K562 (cell line): ENCODE measurements around the gene PRKAG2. TPM values are rescaled to one million over a fixed set of nuclear protein-coding genes. Genes with fewer than 3 reads are reported as not detected.

Experiments
- ATAC-seq: fragments of 200-7000 bp; cut with Tn5 transposase; 3 replicates; pipeline ENCODE4 v1.9.1; 2020; ENCODE audit warnings: moderate library complexity
- BruUV-seq: library from RNA; stranded (reverse); fragments of 400-500 nt; replicated peaks from 2 replicates; lab custom pipeline; 2021; lab: Mats Ljungman, UMichigan
- CTCF ChIA-PET: fragments of 300-600 bp; formaldehyde crosslinking; extraction: SDS; loops from one replicate; lab custom pipeline; 2021; ENCODE audit warnings: low intra/inter-chr PET ratio; lab: Yijun Ruan, JAX
- POLR2A ChIA-PET: fragments of 300-600, 350-650 bp; sonication (Branson Sonifier 250); formaldehyde crosslinking; extraction: SDS; loops from one replicate; lab custom pipeline; 2021; ENCODE audit warnings: antibody characterized with exemption, inconsistent platforms; lab: Yijun Ruan, JAX
- DNase-seq, 4 experiments: peaks; one replicate each; pipeline versions ENCODE4 v3.0.0 to v3.0.0-alpha.2; 2011 to 2018; ENCODE audit warnings: low spot score in 3 of 4, mixed read lengths in 3 of 4; ENCODE audit errors: extremely low read depth in 1 of 4
- FAIRE-seq: peaks from 2 replicates; lab custom pipeline; 2011; peaks lifted over from hg19 to GRCh38; lab: Jason Lieb, UNC
- H2AFZ ChIP-seq: 2 replicates; pipeline ENCODE4 v1.6.0; 2011; ENCODE audit warnings: low read depth, low read length, control low read depth, inconsistent platforms
- H3K27ac ChIP-seq: fragments of 200-600 bp; 3 replicates; pipeline ENCODE4 v1.8.0; 2011; ENCODE audit warnings: low read depth, mild to moderate bottlenecking, control low read depth, inconsistent platforms, low read length, moderate library complexity, mixed read lengths; ENCODE audit errors: extremely low read depth
- H3K27me3 ChIP-seq, 2 experiments: fragments of 300-600 bp in 1 of 2; 2 replicates in 1 of 2; 3 replicates in 1 of 2; pipeline versions ENCODE4 v1.6.0 to v1.8.0; 2011; ENCODE audit warnings: inconsistent platforms in 2 of 2, low read length in 2 of 2, mild to moderate bottlenecking in 1 of 2, mixed read lengths in 1 of 2, moderate library complexity in 1 of 2; ENCODE audit not compliant: control insufficient read depth in 2 of 2, insufficient read depth in 2 of 2
- H3K36me3 ChIP-seq: fragments of 300-600 bp; 3 replicates; pipeline ENCODE4 v1.8.0; 2011; ENCODE audit warnings: mild to moderate bottlenecking, low read length, inconsistent platforms; ENCODE audit not compliant: control insufficient read depth, insufficient read depth
- H3K4me1 ChIP-seq, 2 experiments: fragments of 200-600 bp in 1 of 2; replicated peaks in 1 of 2; 2 replicates in 1 of 2; 3 replicates in 1 of 2; pipeline versions ENCODE4 v1.5.1 to v1.8.0; 2011; ENCODE audit warnings: inconsistent platforms in 2 of 2, low read length in 2 of 2, mild to moderate bottlenecking in 1 of 2, mixed read lengths in 1 of 2, moderate library complexity in 1 of 2; ENCODE audit not compliant: control insufficient read depth in 2 of 2, insufficient read depth in 2 of 2
- H3K4me2 ChIP-seq: 2 replicates; pipeline ENCODE4 v1.6.1; 2011; ENCODE audit warnings: low read length, control low read depth, inconsistent platforms, mixed read lengths; ENCODE audit not compliant: insufficient read depth
- H3K4me3 ChIP-seq: fragments of 200-600 bp; sonication (generic), shearing (Covaris generic); 2 replicates; pipeline ENCODE4 v1.5.1; 2016; ENCODE audit warnings: control low read depth, inconsistent platforms
- H3K79me2 ChIP-seq: fragments of 200-600 bp; 3 replicates; pipeline ENCODE4 v1.8.0; 2011; ENCODE audit warnings: low read length, inconsistent platforms; ENCODE audit not compliant: control insufficient read depth, insufficient read depth
- H3K9ac ChIP-seq, 2 experiments: 2 replicates each; pipeline versions ENCODE4 v1.6.0 to v1.6.1; 2011; ENCODE audit warnings: low read depth in 2 of 2, low read length in 2 of 2, control low read depth in 1 of 2, inconsistent platforms in 1 of 2, mild to moderate bottlenecking in 1 of 2, mixed read lengths in 1 of 2; ENCODE audit not compliant: insufficient read depth in 1 of 2
- H3K9me1 ChIP-seq: one replicate; pipeline ENCODE4 v1.6.0; 2011; ENCODE audit warnings: inconsistent platforms, mild to moderate bottlenecking, low read length, moderate library complexity; ENCODE audit not compliant: control insufficient read depth, insufficient read depth
- H3K9me3 ChIP-seq: replicated peaks from 2 replicates; pipeline ENCODE4 v1.5.1; 2011; ENCODE audit warnings: low read depth, low read length, inconsistent platforms; ENCODE audit not compliant: control insufficient read depth, insufficient read depth
- H4K20me1 ChIP-seq: replicated peaks from 2 replicates; pipeline ENCODE4 v1.6.1; 2011; ENCODE audit warnings: low read length, inconsistent platforms, mixed read lengths; ENCODE audit not compliant: control insufficient read depth, insufficient read depth
- CCAR2 ChIP-seq: fragments of 200-400 bp; formaldehyde crosslinking; IDR thresholded peaks from 2 replicates; pipeline ENCODE4 v1.6.1; 2017; ENCODE audit warnings: mild to moderate bottlenecking, low read depth, low read length
- HNRNPUL1 ChIP-seq: fragments of 200-400 bp; formaldehyde crosslinking; IDR thresholded peaks from 2 replicates; pipeline ENCODE4 v1.6.1; 2017; ENCODE audit warnings: low read length
- KLF16 ChIP-seq: IDR thresholded peaks from 2 replicates; pipeline ENCODE4 v1.6.1; 2016; ENCODE audit warnings: antibody characterized with exemption
- NR3C1 ChIP-seq: sonication (generic); formaldehyde crosslinking; IDR thresholded peaks from 2 replicates; pipeline ENCODE4 v1.8.1; 2022; ENCODE audit warnings: missing genetic modification reagents
- RBM34 ChIP-seq: fragments of 200-400 bp; formaldehyde crosslinking; IDR thresholded peaks from 2 replicates; pipeline ENCODE4 v1.6.1; 2018; ENCODE audit warnings: low read length, borderline replicate concordance; ENCODE audit not compliant: insufficient read depth
- STAT6 ChIP-seq: sonication (generic); formaldehyde crosslinking; IDR thresholded peaks from 2 replicates; pipeline ENCODE4 v1.8.1; 2023; ENCODE audit warnings: mild to moderate bottlenecking, missing genetic modification reagents
- ZNF253 ChIP-seq: fragments of 250-450 bp; sonication (Bioruptor Pico); conservative IDR thresholded peaks from 2 replicates; pipeline ENCODE4 v1.6.1; 2021; ENCODE audit warnings: mild to moderate bottlenecking
- WGBS: fragments of 100-300 bp; shearing (Covaris generic); methylation state at CpG from one replicate; pipeline ENCODE4 v1.1.6; 2016; ENCODE audit warnings: low coverage, mixed read lengths; ENCODE audit not compliant: insufficient coverage; ENCODE audit errors: missing lambda C conversion rate; 5-methylcytosine and 5-hydroxymethylcytosine counted together
- in situ Hi-C: fragments of 300-500 bp; cut with MboI; formaldehyde crosslinking; loops from 4 replicates; pipeline ENCODE4 v1.15.0; 2018; ENCODE audit warnings: inconsistent platforms, mixed read lengths
- intact Hi-C: fragments of 100-400 bp; cut with micrococcal nuclease; formaldehyde crosslinking; loops from 2 replicates; pipeline ENCODE4 v1.14.2; 2022
- polyA plus RNA-seq, 8 experiments: library from polyadenylated mRNA; depleted of rRNA in 4 of 8; stranded (reverse) in 5 of 8; unstranded in 3 of 8; fragments of >200 nt; fragmentation: Nextera tagmentation in 2 of 8; fragmentation: Illumina TruSeq in 1 of 8; extraction: Ambion mirVana in 2 of 8; extraction: Trizol in 1 of 8; gene quantifications; 2 replicates each; pipeline versions ENCODE4 v1.2.1 to v1.2.3, GENCODE V29; 2011 to 2014; ENCODE audit warnings: inconsistent platforms in 1 of 8, missing spikeins in 1 of 8
- total RNA-seq, 7 experiments: library from RNA; depleted of rRNA in 6 of 7; stranded (reverse); fragments of >200 nt in 6 of 7; fragmentation: Illumina TruSeq in 2 of 7; extraction: Trizol in 2 of 7; gene quantifications; 2 replicates each; pipeline versions ENCODE4 v1.2.1 to v1.2.3, GENCODE V29; 2011 to 2021; ENCODE audit warnings: low replicate concordance in 1 of 7

The PRKAG2 gene
- total and polyA plus RNA-seq, 9 of the 15 experiments (the other 6 are each of a cell fraction or from before 2014, with no cell fraction given): 0.99 to 5.6 (median 3.3) TPM

DNA sequence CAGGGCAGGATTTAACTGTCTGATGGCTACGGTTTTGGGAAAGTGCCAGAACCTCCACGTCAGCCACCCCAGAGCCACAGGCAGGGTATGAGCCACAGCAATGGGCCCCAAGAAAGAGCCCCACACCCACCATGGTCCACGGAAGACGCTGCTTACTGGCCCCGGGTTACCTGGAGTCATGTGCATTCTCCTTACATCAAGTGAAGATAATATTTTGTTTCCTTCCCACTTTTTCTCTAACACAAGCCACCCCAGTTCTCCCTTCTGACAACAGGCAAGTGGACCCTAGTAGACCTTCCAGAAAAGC, 67.1 kb downstream of the PRKAG2 start:
- Histone ChIP-seq H3K9me3 (no peaks in the 10 kb centered on the region), H3K9ac (no peak overlapping the region), H3K4me3 (no peak overlapping the region), H3K27ac (no peak overlapping the region), H3K27me3 (peaks cover 75 to 95% of the 10 kb centered on the region in 2 experiments), H3K4me1 (peaks cover 0 to 3% of the 10 kb centered on the region in 2 experiments; a peak in 1 of 5 replicates), H4K20me1 (peaks cover 16% of the 10 kb centered on the region; the same call in 1 of the 2 replicates), H3K9me1 (no peaks in the 10 kb centered on the region), H2AFZ (no peak overlapping the region), H3K4me2 (no peak overlapping the region), H3K79me2 (no peaks in the 10 kb centered on the region), H3K36me3 (no peaks in the 10 kb centered on the region)
- DNase-seq (no peak), FAIRE-seq (no peak), ATAC-seq (no peak)
- ChIA-PET CTCF (no interaction called here), POLR2A (interaction anchor here (1.8 kb wide), 1 partner anchor 16 kb away, joined by 4 read pairs; no protein-coding TSS in a partner anchor)
- in situ Hi-C loops (no loop called here), intact Hi-C loops (no loop called here)
- no peak for TF ChIP-seq HNRNPUL1
- no peak for TF ChIP-seq ZNF253
- BruUV-seq: no TSS peak
- 0% methylated on average over 5 of the region's 5 CpGs for WGBS

- intact Hi-C loops: no loop called here
- Histone ChIP-seq H3K4me3 (no peak overlapping the region), H3K9me1 (no peaks in the 10 kb centered on the region), H3K36me3 (no peaks in the 10 kb centered on the region), H3K4me2 (no peak overlapping the region), H3K27ac (no peak overlapping the region), H3K4me1 (peaks cover 0 to 3% of the 10 kb centered on the region in 2 experiments; a peak in 1 of 5 replicates), H3K9me3 (no peaks in the 10 kb centered on the region), H3K9ac (no peak overlapping the region), H3K27me3 (peaks cover 75 to 95% of the 10 kb centered on the region in 2 experiments), H3K79me2 (no peaks in the 10 kb centered on the region), H2AFZ (no peak overlapping the region), H4K20me1 (peaks cover 18% of the 10 kb centered on the region; the same call in 1 of the 2 replicates)
- DNase-seq (no peak), ATAC-seq (no peak), FAIRE-seq (no peak)
- in situ Hi-C loops: no loop called here
- BruUV-seq: no TSS peak
- WGBS: 4% methylated on average over 22 of the region's 22 CpGs
- POLR2A ChIA-PET: interaction anchor here (1.8 kb wide), 1 partner anchor 17 kb away, joined by 4 read pairs; no protein-coding TSS in a partner anchor
- TF ChIP-seq STAT6 (CRISPR knock-in tag) (no peak), CCAR2 (no peak), NR3C1 (CRISPR knock-in tag) (no peak), KLF16 (no peak), RBM34 (no peak)
- CTCF ChIA-PET: no interaction called here
These were observed 67.6 kb downstream of the PRKAG2 start for GRCh38 chr7:151809146-151809863.
